Erythroblast (primary cell): ENCODE results near the gene DNAJC9.

Experiments used
- GATA1 ChIP-seq: IDR thresholded peaks from 2 replicates; pipeline ENCODE4 v1.6.1; 2011; ENCODE audit warnings: low read depth, mild to moderate bottlenecking, control low read depth, low read length, moderate library complexity
- POLR2A ChIP-seq: IDR thresholded peaks from 2 replicates; pipeline ENCODE4 v1.6.1; 2011; ENCODE audit warnings: mild to moderate bottlenecking, low read length

DNA sequence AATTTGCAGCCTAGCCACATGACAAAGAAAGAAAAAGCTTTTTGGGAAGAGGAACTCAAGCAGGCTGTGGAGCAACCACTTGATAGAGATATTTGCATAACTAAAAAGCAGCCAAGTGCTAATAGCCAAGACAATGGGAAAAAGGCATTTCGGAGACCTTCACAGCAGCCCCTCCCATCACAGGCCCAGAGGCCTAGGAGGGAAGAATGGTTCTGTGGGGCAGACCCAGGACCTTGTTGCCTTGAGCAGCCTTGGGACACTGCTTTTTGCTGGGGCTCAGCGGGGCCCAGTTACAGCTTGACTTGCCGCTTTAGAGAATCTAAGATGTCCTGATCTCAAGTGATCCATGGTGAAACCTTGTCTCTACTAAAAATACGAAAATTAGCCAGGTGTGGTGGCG, 40.7 kb downstream of the DNAJC9 start:
- TF ChIP-seq POLR2A, result no peak
- no peak for TF ChIP-seq GATA1
